HepG2 (cell line): Measurements from ENCODE around the gene DLX3. TPM values are rescaled to one million over a fixed set of nuclear protein-coding genes. Genes with fewer than 3 reads are reported as not detected.

Experiments
- ATAC-seq: fragments of 200-7000 bp; cut with Tn5 transposase; 3 replicates; pipeline ENCODE4 v1.9.1; 2020; ENCODE audit warnings: mild to moderate bottlenecking, moderate library complexity
- BruUV-seq: library from RNA; stranded (reverse); fragments of 400-500 nt; replicated peaks from 2 replicates; lab custom pipeline; 2021; lab: Mats Ljungman, UMichigan
- CTCF ChIA-PET: fragments of 300-600 bp; formaldehyde crosslinking; extraction: SDS; loops from one replicate; lab custom pipeline; 2021; ENCODE audit warnings: low total read pairs, inconsistent platforms, low intra/inter-chr PET ratio; lab: Yijun Ruan, JAX
- POLR2A ChIA-PET: fragments of 350-600 bp; sonication (Branson Sonifier 250); formaldehyde crosslinking; loops from one replicate; lab custom pipeline; 2020; ENCODE audit warnings: antibody characterized with exemption, inconsistent platforms; lab: Yijun Ruan, JAX
- DNase-seq: peaks from one replicate; pipeline ENCODE4 v3.0.0-alpha.2; 2015; ENCODE audit warnings: low spot score
- FAIRE-seq: peaks from 3 replicates; lab custom pipeline; 2011; peaks lifted over from hg19 to GRCh38; lab: Jason Lieb, UNC
- H2AFZ ChIP-seq: one replicate; pipeline ENCODE4 v1.6.1; 2011; ENCODE audit warnings: low read length, inconsistent platforms
- H3K27ac ChIP-seq: fragments of 300-600 bp; 3 replicates; pipeline ENCODE4 v1.8.0; 2011; ENCODE audit warnings: mixed run types, mild to moderate bottlenecking, mixed read lengths, low read length, inconsistent platforms; ENCODE audit not compliant: insufficient read depth; ENCODE audit errors: extremely low read length
- H3K27me3 ChIP-seq, 2 experiments: fragments of 200-600 bp in 1 of 2; 2 replicates in 1 of 2; 3 replicates in 1 of 2; pipeline versions ENCODE4 v1.6.0 to v1.8.0; 2011; ENCODE audit warnings: low read length in 2 of 2, mild to moderate bottlenecking in 2 of 2, moderate library complexity in 2 of 2, inconsistent platforms in 1 of 2; ENCODE audit not compliant: insufficient read depth in 2 of 2, control insufficient read depth in 1 of 2
- H3K36me3 ChIP-seq, 2 experiments: fragments of 200-600 bp in 1 of 2; replicated peaks in 1 of 2; 2 replicates in 1 of 2; 3 replicates in 1 of 2; pipeline versions ENCODE4 v1.5.1 to v1.8.0; 2011; ENCODE audit warnings: low read length in 2 of 2, inconsistent platforms in 1 of 2; ENCODE audit not compliant: insufficient read depth in 2 of 2, control insufficient read depth in 1 of 2
- H3K4me1 ChIP-seq: 2 replicates; pipeline ENCODE4 v1.5.1; 2012; ENCODE audit warnings: low read length, inconsistent platforms; ENCODE audit not compliant: insufficient read depth
- H3K4me2 ChIP-seq: 2 replicates; pipeline ENCODE4 v1.6.0; 2011; ENCODE audit warnings: low read depth, low read length, inconsistent platforms
- H3K4me3 ChIP-seq, 3 experiments: fragments of 200-600 bp in 1 of 3; sonication (generic), shearing (Covaris generic) in 1 of 3; replicated peaks in 1 of 3; 2 replicates each; pipeline ENCODE4 v1.5.1; 2011 to 2016; ENCODE audit warnings: low read length in 3 of 3, inconsistent platforms in 2 of 3, low read depth in 2 of 3, mild to moderate bottlenecking in 2 of 3, control low read depth in 1 of 3, mixed read lengths in 1 of 3; ENCODE audit not compliant: insufficient read depth in 1 of 3
- H3K79me2 ChIP-seq: one replicate; pipeline ENCODE4 v1.6.1; 2011; ENCODE audit warnings: low read length, inconsistent platforms; ENCODE audit not compliant: insufficient read depth
- H3K9ac ChIP-seq: 2 replicates; pipeline ENCODE4 v1.6.0; 2011; ENCODE audit warnings: mild to moderate bottlenecking, low read depth, low read length, inconsistent platforms; ENCODE audit not compliant: insufficient read depth
- H3K9me3 ChIP-seq: 2 replicates; pipeline ENCODE4 v1.5.1; 2012; ENCODE audit warnings: mild to moderate bottlenecking, low read length
- H4K20me1 ChIP-seq: 2 replicates; pipeline ENCODE4 v1.6.0; 2011; ENCODE audit warnings: inconsistent platforms, mild to moderate bottlenecking, low read length, moderate library complexity; ENCODE audit not compliant: insufficient read depth
- HIC2 ChIP-seq: sonication (generic); formaldehyde crosslinking; IDR thresholded peaks from 2 replicates; pipeline ENCODE4 v1.9.0; 2022; ENCODE audit warnings: low read depth, missing genetic modification reagents
- MYPOP ChIP-seq: sonication (generic); formaldehyde crosslinking; IDR thresholded peaks from 2 replicates; pipeline ENCODE4 v1.8.1; 2023; ENCODE audit warnings: mild to moderate bottlenecking, moderate library complexity, missing genetic modification reagents
- NFKBIZ ChIP-seq: IDR thresholded peaks from 2 replicates; pipeline ENCODE4 v1.6.1; 2018; ENCODE audit warnings: missing genetic modification reagents, missing compliant biosample characterization
- RXRA ChIP-seq: sonication (generic); formaldehyde crosslinking; IDR thresholded peaks from 2 replicates; pipeline ENCODE4 v1.5.1; 2020; ENCODE audit warnings: missing genetic modification reagents
- ZC3H4 ChIP-seq: sonication (generic); formaldehyde crosslinking; IDR thresholded peaks from 2 replicates; pipeline ENCODE4 v1.4.0; 2020; ENCODE audit warnings: missing genetic modification reagents, borderline replicate concordance
- ZFP37 ChIP-seq: sonication (generic); formaldehyde crosslinking; IDR thresholded peaks from 2 replicates; pipeline ENCODE4 v1.4.0; 2020; ENCODE audit warnings: missing genetic modification reagents, borderline replicate concordance
- ZNF224 ChIP-seq: sonication (generic); formaldehyde crosslinking; IDR thresholded peaks from 2 replicates; pipeline ENCODE4 v1.5.0; 2020; ENCODE audit warnings: mild to moderate bottlenecking, missing genetic modification reagents
- ZNF251 ChIP-seq: sonication (generic); formaldehyde crosslinking; IDR thresholded peaks from 2 replicates; pipeline ENCODE4 v1.9.0; 2021; ENCODE audit warnings: mild to moderate bottlenecking, missing genetic modification reagents
- ZNF687 ChIP-seq: sonication (generic); formaldehyde crosslinking; IDR thresholded peaks from 2 replicates; pipeline ENCODE4 v1.5.1; 2020; ENCODE audit warnings: mild to moderate bottlenecking, missing genetic modification reagents, moderate library complexity
- WGBS: methylation state at CpG from one replicate; pipeline ENCODE4 v1.1.6; 2017; ENCODE audit warnings: low lambda C conversion rate; 5-methylcytosine and 5-hydroxymethylcytosine counted together
- in situ Hi-C: cut with HindIII; loops from 2 replicates; pipeline ENCODE4 v1.10.0; 2017; ENCODE audit warnings: low pct_unique_long_range_greater_than_20kb; ENCODE audit not compliant: extremely low pct_ligation_motif_present
- intact Hi-C: fragments of 100-400 bp; cut with micrococcal nuclease; formaldehyde crosslinking; loops from one replicate; pipeline ENCODE4 v1.10.0; 2022; ENCODE audit not compliant: unreplicated experiment
- polyA plus RNA-seq, 8 experiments: library from polyadenylated mRNA; depleted of rRNA in 3 of 8; stranded (reverse) in 7 of 8; unstranded in 1 of 8; fragments of >200 nt; fragmentation: Illumina TruSeq in 4 of 8; extraction: Trizol in 4 of 8; gene quantifications; 2 replicates each; pipeline versions ENCODE4 v1.2.1 to v1.2.3, GENCODE V29; 2011 to 2016; ENCODE audit warnings: low read depth in 4 of 8, missing spikeins in 1 of 8, mixed read lengths in 1 of 8; ENCODE audit not compliant: insufficient read depth in 1 of 8
- total RNA-seq, 5 experiments: library from RNA; depleted of rRNA; stranded (reverse); fragments of >200 nt; fragmentation: Illumina TruSeq; extraction: Trizol; gene quantifications; 2 replicates each; pipeline ENCODE4 v1.2.3, GENCODE V29; 2016; ENCODE audit warnings: low read depth in 1 of 5
- TF ChIP-seq, protein P1 (sequence below): sonication (generic); formaldehyde crosslinking; IDR thresholded peaks from 2 replicates; pipeline ENCODE4 v1.4.0; 2020; ENCODE audit warnings: mild to moderate bottlenecking, missing genetic modification reagents

The DLX3 gene
- total and polyA plus RNA-seq, 2 of the 13 experiments (the other 11 are each of a cell fraction or from before 2014, with no cell fraction given), result 0.03 TPM; not detected in 1

DNA sequence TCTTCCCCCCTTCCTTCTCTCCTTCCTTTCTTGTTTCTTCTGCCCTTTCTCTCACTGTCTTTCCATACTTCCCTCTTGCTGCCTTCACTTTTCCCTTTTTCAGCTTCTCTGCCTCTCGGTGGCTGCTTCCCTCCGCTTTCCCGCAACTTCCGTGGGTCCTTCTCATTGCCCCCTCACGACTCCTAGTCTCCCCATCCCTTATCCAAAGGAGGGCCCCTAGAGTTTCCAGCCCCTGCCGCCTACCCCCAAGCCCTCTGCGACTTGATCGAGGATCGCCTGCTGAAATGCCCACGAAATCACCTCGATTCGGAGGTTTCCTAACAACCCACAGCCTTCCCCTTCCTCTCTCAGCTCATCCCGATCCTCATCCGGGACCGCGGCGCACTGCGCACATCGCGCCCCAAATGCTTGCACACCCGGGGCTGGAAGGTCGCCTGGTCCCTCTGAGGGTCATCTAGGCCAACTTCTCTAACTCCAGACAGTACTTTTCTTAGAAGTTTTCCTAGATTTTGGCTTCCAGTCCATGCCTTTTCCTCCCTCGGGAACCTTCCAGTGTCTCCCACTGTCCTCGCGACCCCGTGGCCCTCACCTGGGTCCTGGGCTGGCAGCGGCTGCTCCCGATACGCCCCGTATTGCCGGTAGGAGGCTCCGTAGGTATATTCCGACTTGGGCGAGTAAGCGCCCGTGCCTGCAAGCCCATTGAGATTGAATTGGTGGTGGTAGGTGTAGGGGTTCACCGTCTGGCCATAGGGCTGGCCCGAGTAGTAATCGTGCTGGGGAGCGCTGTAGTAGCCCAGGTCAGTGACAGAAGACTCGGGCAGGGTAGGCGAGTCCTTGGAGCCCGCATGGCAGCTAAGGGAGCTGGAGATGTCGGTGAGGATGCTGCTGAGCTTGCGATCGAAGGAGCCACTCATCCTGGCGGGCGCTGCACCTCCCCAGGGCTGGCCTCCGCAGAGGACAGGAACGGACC, 654 bp downstream of the DLX3 start (continued):
- TF ChIP-seq HIC2, result 0 out of 2 replicates have a peak, but pooled peaks have one; percentile 21

GRCh38 chr17:49993423-49994060, 1.5 kb downstream of the DLX3 start:
- H3K27ac ChIP-seq, result no peak overlapping the region
- no peak for DNase-seq
- CTCF ChIA-PET, result interaction anchor here (6.3 to 7.9 kb wide), 2 partner anchors 113 to 132 kb away, joined by 49 to 284 read pairs; no protein-coding TSS in a partner anchor
- TF ChIP-seq ZNF251 (CRISPR knock-in tag) (no peak), ZNF687 (CRISPR knock-in tag) (peak; percentile 65), MYPOP (CRISPR knock-in tag) (0 out of 2 replicates have a peak, but pooled peaks have one; percentile 41), ZNF224 (CRISPR knock-in tag) (no peak), RXRA (CRISPR knock-in tag) (0 out of 2 replicates have a peak, but pooled peaks have one; percentile 18), ZFP37 (no peak), ZC3H4 (CRISPR knock-in tag) (no peak), NFKBIZ (CRISPR knock-in tag) (no peak)
- TF ChIP-seq, protein P1, sequence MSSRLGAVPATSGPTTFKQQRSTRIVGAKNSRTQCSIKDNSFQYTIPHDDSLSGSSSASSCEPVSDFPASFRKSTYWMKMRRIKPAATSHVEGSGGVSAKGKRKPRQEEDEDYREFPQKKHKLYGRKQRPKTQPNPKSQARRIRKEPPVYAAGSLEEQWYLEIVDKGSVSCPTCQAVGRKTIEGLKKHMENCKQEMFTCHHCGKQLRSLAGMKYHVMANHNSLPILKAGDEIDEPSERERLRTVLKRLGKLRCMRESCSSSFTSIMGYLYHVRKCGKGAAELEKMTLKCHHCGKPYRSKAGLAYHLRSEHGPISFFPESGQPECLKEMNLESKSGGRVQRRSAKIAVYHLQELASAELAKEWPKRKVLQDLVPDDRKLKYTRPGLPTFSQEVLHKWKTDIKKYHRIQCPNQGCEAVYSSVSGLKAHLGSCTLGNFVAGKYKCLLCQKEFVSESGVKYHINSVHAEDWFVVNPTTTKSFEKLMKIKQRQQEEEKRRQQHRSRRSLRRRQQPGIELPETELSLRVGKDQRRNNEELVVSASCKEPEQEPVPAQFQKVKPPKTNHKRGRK, result peak; percentile 74; the same call in 1 of the 2 replicates

More at GRCh38 chr17:49993423-49994060, 1.5 kb downstream of the DLX3 start:
- peak; percentile 49 for ATAC-seq
- FAIRE-seq, result no peak
- peak overlapping the region; percentile 72 for H3K4me2 ChIP-seq
- in situ Hi-C loops (loop anchor here (5.0 kb wide), 1 partner anchor 41 kb away; no protein-coding TSS in a partner anchor), intact Hi-C loops (no loop called here)
- H2AFZ ChIP-seq, result no peak overlapping the region
- H3K79me2 ChIP-seq, result no peaks in the 10 kb centered on the region
- H3K36me3 ChIP-seq, result no peaks in the 10 kb centered on the region
- no TSS peak for BruUV-seq
- H4K20me1 ChIP-seq, result no peaks in the 10 kb centered on the region
- no peak overlapping the region for H3K9ac ChIP-seq
- peaks cover 32 to 86% of the 10 kb centered on the region in 2 experiments for H3K27me3 ChIP-seq
- H3K4me1 ChIP-seq, result peaks cover 46% of the 10 kb centered on the region
- POLR2A ChIA-PET, result no interaction called here
- no peaks in the 10 kb centered on the region for H3K9me3 ChIP-seq
- H3K4me3 ChIP-seq, result peak overlapping the region; percentile 33 to 73 (median 43); a peak in 5 of 6 replicates
- 2% methylated on average over 40 of the region's 77 CpGs for WGBS
